ENCODE results near the gene PROB1. TPM values are rescaled to one million over a fixed set of nuclear protein-coding genes. Genes with fewer than 3 reads are reported as not detected.
A peak's percentile ranks its signal among the peaks of the same experiment; 100 is the strongest.

PROB1 gene
- total and polyA plus RNA-seq, 2 of the 13 experiments (the other 11 are each of a cell fraction or from before 2014, with no cell fraction given), result 0.69 to 1.1 TPM

DNA sequence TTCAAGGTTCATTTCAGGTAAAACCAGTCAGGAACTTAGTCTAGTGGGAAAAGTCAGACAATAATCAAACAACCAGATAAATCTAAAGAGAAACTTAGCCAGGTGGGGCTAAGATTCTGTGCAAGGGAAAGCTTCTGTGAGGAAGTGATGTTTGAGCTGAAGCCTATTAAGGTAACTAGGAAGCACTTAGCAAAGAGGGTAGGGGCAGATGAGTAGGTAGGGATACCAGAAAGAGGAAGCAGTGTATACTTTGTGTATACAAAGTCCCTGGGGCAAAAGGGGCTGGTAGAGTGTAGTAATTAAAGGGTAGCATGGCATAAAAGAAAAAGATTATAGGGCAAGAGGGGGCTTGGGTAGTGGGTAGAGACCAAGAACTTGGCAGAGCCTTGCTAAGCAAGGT is 12.6 kb upstream of the PROB1 start:
- H3K79me2 ChIP-seq (ENCODE audit: insufficient read depth, low read length), result peaks cover 2% of the 10 kb centered on the region
- FAIRE-seq, result no peak
- no peak overlapping the region for H3K27ac ChIP-seq (ENCODE audit: extremely low read length, insufficient read depth, low read length)
- H3K9me3 ChIP-seq (ENCODE audit: low read length), result no peaks in the 10 kb centered on the region
- CTCF ChIA-PET (ENCODE audit: low intra/inter-chr PET ratio, low total read pairs), result no interaction called here
- no peak overlapping the region for H2AFZ ChIP-seq (ENCODE audit: low read length)
- 0 out of 2 replicates have a peak overlapping the region, but pooled peaks have one; percentile 68 for H3K4me2 ChIP-seq (ENCODE audit: low read depth, low read length)
- ATAC-seq, result no peak
- in situ Hi-C loops (cut with HindIII; ENCODE audit: extremely low pct_ligation_motif_present, low pct_unique_long_range_greater_than_20kb) (no loop called here), intact Hi-C loops (cut with micrococcal nuclease; ENCODE audit: unreplicated experiment) (no loop called here)
- H3K9ac ChIP-seq (ENCODE audit: insufficient read depth, low read depth, low read length), result no peak overlapping the region
- peaks cover 52% of the 10 kb centered on the region for H3K4me1 ChIP-seq (ENCODE audit: insufficient read depth, low read length)
- no peaks in the 10 kb centered on the region for H3K27me3 ChIP-seq (ENCODE audit: control insufficient read depth in 1 of 2, insufficient read depth in 2 of 2, low read length in 2 of 2)
- POLR2A ChIA-PET, result interaction anchor here (1.0 to 2.6 kb wide), 4 partner anchors 38 to 154 kb away, joined by 5 to 16 read pairs (median 7); partner anchors contain the start of genes PAIP2 and UBE2D2
- no peak overlapping the region for H3K4me3 ChIP-seq (replicated peaks in 1 of 3; ENCODE audit: insufficient read depth in 1 of 3, low read depth in 2 of 3, low read length in 3 of 3)
- no TSS peak for BruUV-seq (replicated peaks)
- DNase-seq (ENCODE audit: low spot score), result no peak
- TF ChIP-seq CCAR2 (optimal IDR thresholded peaks at IDR 0.05; ENCODE audit: low read depth, low read length), result no peak
- no peak for TF ChIP-seq ZSCAN21 (CRISPR knock-in tag; IDR thresholded peaks at IDR 0.05; ENCODE audit: borderline replicate concordance)
- no peak for TF ChIP-seq ZNF501 (CRISPR knock-in tag; IDR thresholded peaks at IDR 0.05)
- no peak for TF ChIP-seq MAFK (conservative IDR thresholded peaks at IDR 0.05 in 1 of 2, IDR thresholded peaks at IDR 0.05 in 1 of 2; ENCODE audit: low read length in 2 of 2)
- H4K20me1 ChIP-seq (ENCODE audit: insufficient read depth, low read length), result no peaks in the 10 kb centered on the region; the same call in 1 of the 2 replicates
- H3K36me3 ChIP-seq (replicated peaks in 1 of 2; ENCODE audit: control insufficient read depth in 1 of 2, insufficient read depth in 2 of 2, low read length in 2 of 2), result no peaks in the 10 kb centered on the region

DNA sequence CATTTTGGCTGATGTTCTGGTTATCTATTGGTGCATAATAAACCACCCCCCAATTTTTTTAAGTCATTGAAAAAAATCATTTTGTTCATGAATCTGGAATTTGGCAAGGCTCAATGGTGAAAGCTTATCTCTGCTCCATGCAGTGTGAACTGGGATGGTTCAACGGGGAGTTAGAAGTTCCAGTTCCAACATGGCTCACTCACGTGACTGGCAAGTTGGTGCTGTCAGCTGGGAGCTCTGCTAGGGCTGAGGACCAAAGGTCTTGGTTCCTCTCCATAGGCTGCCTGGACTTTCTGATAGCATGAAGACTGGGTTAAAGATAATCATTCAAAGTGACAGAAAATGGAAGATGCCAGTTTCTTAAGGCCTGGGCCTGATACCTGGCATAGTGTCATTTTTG is 12.1 kb upstream of the PROB1 start:
- no peaks in the 10 kb centered on the region for H3K36me3 ChIP-seq (replicated peaks in 1 of 2; ENCODE audit: control insufficient read depth in 1 of 2, insufficient read depth in 2 of 2, low read length in 2 of 2)
- DNase-seq (ENCODE audit: low spot score) (no peak), FAIRE-seq (peak; percentile 57), ATAC-seq (peak; percentile 12; the same call in 1 of the 3 replicates)
- peaks cover 52% of the 10 kb centered on the region for H3K4me1 ChIP-seq (ENCODE audit: insufficient read depth, low read length)
- 0% methylated on average over 2 of the region's 2 CpGs for WGBS (ENCODE audit: low lambda C conversion rate)
- no peak overlapping the region for H2AFZ ChIP-seq (ENCODE audit: low read length)
- H3K4me3 ChIP-seq (replicated peaks in 1 of 3; ENCODE audit: insufficient read depth in 1 of 3, low read depth in 2 of 3, low read length in 3 of 3), result peak overlapping the region in 1 of 3 experiments; percentile 14; a peak in 1 of 6 replicates
- in situ Hi-C loops (cut with HindIII; ENCODE audit: extremely low pct_ligation_motif_present, low pct_unique_long_range_greater_than_20kb) (no loop called here), intact Hi-C loops (cut with micrococcal nuclease; ENCODE audit: unreplicated experiment) (no loop called here)
- CTCF ChIA-PET (ENCODE audit: low intra/inter-chr PET ratio, low total read pairs), result no interaction called here
- H3K27ac ChIP-seq (ENCODE audit: extremely low read length, insufficient read depth, low read length), result peak overlapping the region; percentile 27
- POLR2A ChIA-PET, result interaction anchor here (1.0 to 2.6 kb wide), 6 partner anchors 19 to 154 kb away, joined by 4 to 16 read pairs (median 6); partner anchors contain the start of genes DNAJC18, PAIP2 and UBE2D2
- H3K27me3 ChIP-seq (ENCODE audit: control insufficient read depth in 1 of 2, insufficient read depth in 2 of 2, low read length in 2 of 2), result no peaks in the 10 kb centered on the region
- H3K4me2 ChIP-seq (ENCODE audit: low read depth, low read length), result peak overlapping the region; percentile 68
- peaks cover 2% of the 10 kb centered on the region for H3K79me2 ChIP-seq (ENCODE audit: insufficient read depth, low read length)
- H4K20me1 ChIP-seq (ENCODE audit: insufficient read depth, low read length), result no peaks in the 10 kb centered on the region; the same call in 1 of the 2 replicates
- no peak overlapping the region for H3K9ac ChIP-seq (ENCODE audit: insufficient read depth, low read depth, low read length)
- H3K9me3 ChIP-seq (ENCODE audit: low read length), result no peaks in the 10 kb centered on the region
- BruUV-seq (replicated peaks), result no TSS peak
- TF ChIP-seq HNF4A (CRISPR knock-in tag; IDR thresholded peaks at IDR 0.05) (peak; percentile 66), BHLHE40 (IDR thresholded peaks at IDR 0.05; ENCODE audit: low read length) (peak; percentile 93), SAP130 (CRISPR knock-in tag; IDR thresholded peaks at IDR 0.05; ENCODE audit: low read depth) (peak; percentile 55; the same call in 1 of the 2 replicates), RAD51 (IDR thresholded peaks at IDR 0.05; ENCODE audit: borderline replicate concordance) (peak; percentile 38; the same call in 1 of the 2 replicates), ZNF644 (CRISPR knock-in tag; IDR thresholded peaks at IDR 0.05; ENCODE audit: low read depth) (peak; percentile 73), SP5 (CRISPR knock-in tag; IDR thresholded peaks at IDR 0.05; ENCODE audit: borderline replicate concordance, low read depth) (no peak)
- TF ChIP-seq, protein P1, sequence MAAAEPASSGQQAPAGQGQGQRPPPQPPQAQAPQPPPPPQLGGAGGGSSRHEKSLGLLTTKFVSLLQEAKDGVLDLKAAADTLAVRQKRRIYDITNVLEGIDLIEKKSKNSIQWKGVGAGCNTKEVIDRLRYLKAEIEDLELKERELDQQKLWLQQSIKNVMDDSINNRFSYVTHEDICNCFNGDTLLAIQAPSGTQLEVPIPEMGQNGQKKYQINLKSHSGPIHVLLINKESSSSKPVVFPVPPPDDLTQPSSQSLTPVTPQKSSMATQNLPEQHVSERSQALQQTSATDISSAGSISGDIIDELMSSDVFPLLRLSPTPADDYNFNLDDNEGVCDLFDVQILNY (CRISPR knock-in tag; conservative IDR thresholded peaks at IDR 0.05), result no peak
- TF ChIP-seq, protein P2, sequence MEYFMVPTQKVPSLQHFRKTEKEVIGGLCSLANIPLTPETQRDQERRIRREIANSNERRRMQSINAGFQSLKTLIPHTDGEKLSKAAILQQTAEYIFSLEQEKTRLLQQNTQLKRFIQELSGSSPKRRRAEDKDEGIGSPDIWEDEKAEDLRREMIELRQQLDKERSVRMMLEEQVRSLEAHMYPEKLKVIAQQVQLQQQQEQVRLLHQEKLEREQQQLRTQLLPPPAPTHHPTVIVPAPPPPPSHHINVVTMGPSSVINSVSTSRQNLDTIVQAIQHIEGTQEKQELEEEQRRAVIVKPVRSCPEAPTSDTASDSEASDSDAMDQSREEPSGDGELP (IDR thresholded peaks at IDR 0.05; ENCODE audit: borderline replicate concordance, low read depth), result peak; percentile 86; the same call in 1 of the 2 replicates
- TF ChIP-seq, protein P3, sequence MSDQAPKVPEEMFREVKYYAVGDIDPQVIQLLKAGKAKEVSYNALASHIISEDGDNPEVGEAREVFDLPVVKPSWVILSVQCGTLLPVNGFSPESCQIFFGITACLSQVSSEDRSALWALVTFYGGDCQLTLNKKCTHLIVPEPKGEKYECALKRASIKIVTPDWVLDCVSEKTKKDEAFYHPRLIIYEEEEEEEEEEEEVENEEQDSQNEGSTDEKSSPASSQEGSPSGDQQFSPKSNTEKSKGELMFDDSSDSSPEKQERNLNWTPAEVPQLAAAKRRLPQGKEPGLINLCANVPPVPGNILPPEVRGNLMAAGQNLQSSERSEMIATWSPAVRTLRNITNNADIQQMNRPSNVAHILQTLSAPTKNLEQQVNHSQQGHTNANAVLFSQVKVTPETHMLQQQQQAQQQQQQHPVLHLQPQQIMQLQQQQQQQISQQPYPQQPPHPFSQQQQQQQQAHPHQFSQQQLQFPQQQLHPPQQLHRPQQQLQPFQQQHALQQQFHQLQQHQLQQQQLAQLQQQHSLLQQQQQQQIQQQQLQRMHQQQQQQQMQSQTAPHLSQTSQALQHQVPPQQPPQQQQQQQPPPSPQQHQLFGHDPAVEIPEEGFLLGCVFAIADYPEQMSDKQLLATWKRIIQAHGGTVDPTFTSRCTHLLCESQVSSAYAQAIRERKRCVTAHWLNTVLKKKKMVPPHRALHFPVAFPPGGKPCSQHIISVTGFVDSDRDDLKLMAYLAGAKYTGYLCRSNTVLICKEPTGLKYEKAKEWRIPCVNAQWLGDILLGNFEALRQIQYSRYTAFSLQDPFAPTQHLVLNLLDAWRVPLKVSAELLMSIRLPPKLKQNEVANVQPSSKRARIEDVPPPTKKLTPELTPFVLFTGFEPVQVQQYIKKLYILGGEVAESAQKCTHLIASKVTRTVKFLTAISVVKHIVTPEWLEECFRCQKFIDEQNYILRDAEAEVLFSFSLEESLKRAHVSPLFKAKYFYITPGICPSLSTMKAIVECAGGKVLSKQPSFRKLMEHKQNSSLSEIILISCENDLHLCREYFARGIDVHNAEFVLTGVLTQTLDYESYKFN (CRISPR knock-in tag; conservative IDR thresholded peaks at IDR 0.05), result 0 out of 2 replicates have a peak, but pooled peaks have one; percentile 34
